H1 (cell line): ENCODE measurements around the gene PC. TPM values are rescaled to one million over a fixed set of nuclear protein-coding genes. Genes with fewer than 3 reads are reported as not detected.

Experiments
- CTCF ChIA-PET: fragments of 300-600 bp; sonication (Branson Sonifier 250); formaldehyde crosslinking; loops from one replicate; lab custom pipeline; 2021; ENCODE audit not compliant: partially characterized antibody; lab: Charles Lee
- POLR2A ChIA-PET: fragments of 300-600 bp; sonication (Branson Sonifier 250); formaldehyde crosslinking; loops from one replicate; lab custom pipeline; 2021; ENCODE audit warnings: inconsistent platforms; ENCODE audit not compliant: partially characterized antibody; lab: Charles Lee
- DNase-seq, 2 experiments: peaks; one replicate each; pipeline versions ENCODE4 v3.0.0 to v3.0.0-alpha.2; 2010 to 2022; ENCODE audit warnings: low spot score in 2 of 2, low read depth in 1 of 2, mixed read lengths in 1 of 2
- FAIRE-seq: peaks from 2 replicates; lab custom pipeline; 2011; peaks lifted over from hg19 to GRCh38; lab: Jason Lieb, UNC
- H2AFZ ChIP-seq: 2 replicates; pipeline ENCODE4 v1.8.1; 2012; ENCODE audit warnings: low read length, inconsistent platforms
- H2AK5ac ChIP-seq: 2 replicates; pipeline ENCODE4 v1.6.1; 2013; ENCODE audit warnings: low read depth, low read length
- H2BK120ac ChIP-seq: replicated peaks from 2 replicates; pipeline ENCODE3; 2013; ENCODE audit warnings: low read depth, low read length, inconsistent platforms
- H2BK12ac ChIP-seq: 2 replicates; pipeline ENCODE4 v1.6.1; 2013; ENCODE audit warnings: low read depth, low read length
- H2BK15ac ChIP-seq: 2 replicates; pipeline ENCODE4 v1.6.1; 2013; ENCODE audit warnings: low read length
- H2BK20ac ChIP-seq: 2 replicates; pipeline ENCODE4 v1.6.1; 2013; ENCODE audit warnings: low read length
- H2BK5ac ChIP-seq: 2 replicates; pipeline ENCODE4 v1.6.1; 2013; ENCODE audit warnings: low read depth, low read length
- H3K14ac ChIP-seq: 2 replicates; pipeline ENCODE4 v1.6.1; 2013; ENCODE audit warnings: inconsistent platforms; ENCODE audit not compliant: insufficient read length
- H3K18ac ChIP-seq: 2 replicates; pipeline ENCODE4 v1.6.1; 2013; ENCODE audit warnings: low read length; ENCODE audit errors: extremely low read depth
- H3K23ac ChIP-seq: 2 replicates; pipeline ENCODE4 v1.6.1; 2013; ENCODE audit warnings: inconsistent platforms; ENCODE audit not compliant: insufficient read length
- H3K23me2 ChIP-seq: 2 replicates; pipeline ENCODE4 v1.6.1; 2013; ENCODE audit warnings: low read depth, low read length
- H3K27ac ChIP-seq: 2 replicates; pipeline ENCODE4 v1.6.1; 2011; ENCODE audit warnings: low read depth, low read length, inconsistent platforms
- H3K27me3 ChIP-seq, 4 experiments: replicated peaks in 1 of 4; 1 replicate in 1 of 4; 2 replicates in 3 of 4; pipeline versions ENCODE4 v1.6.1 to v1.8.1; 2011 to 2013; ENCODE audit warnings: low read length in 3 of 4, mild to moderate bottlenecking in 3 of 4, inconsistent platforms in 2 of 4, mixed read lengths in 2 of 4, moderate library complexity in 1 of 4; ENCODE audit not compliant: control insufficient read depth in 3 of 4, insufficient read depth in 3 of 4; ENCODE audit errors: extremely low read depth in 1 of 4
- H3K36me3 ChIP-seq, 4 experiments: 2 replicates each; pipeline versions ENCODE4 v1.6.1 to v1.8.1; 2011 to 2013; ENCODE audit warnings: mild to moderate bottlenecking in 4 of 4, low read length in 3 of 4, moderate library complexity in 2 of 4, control low read depth in 1 of 4, inconsistent platforms in 1 of 4; ENCODE audit not compliant: insufficient read depth in 4 of 4, control insufficient read depth in 2 of 4
- H3K4ac ChIP-seq: replicated peaks from 2 replicates; pipeline ENCODE3; 2013; ENCODE audit warnings: low read length, low read depth, mixed read lengths, inconsistent platforms; ENCODE audit not compliant: insufficient read length
- H3K4me1 ChIP-seq, 4 experiments: replicated peaks in 1 of 4; 1 replicate in 1 of 4; 2 replicates in 3 of 4; pipeline versions ENCODE4 v1.6.1 to v1.8.1; 2011 to 2013; ENCODE audit warnings: low read length in 3 of 4, inconsistent platforms in 2 of 4, mixed read lengths in 1 of 4; ENCODE audit not compliant: insufficient read depth in 4 of 4, control insufficient read depth in 3 of 4
- H3K4me2 ChIP-seq, 2 experiments: 2 replicates each; pipeline versions ENCODE4 v1.6.1 to v1.8.1; 2011 to 2013; ENCODE audit warnings: low read depth in 2 of 2, low read length in 2 of 2, control low read depth in 1 of 2, inconsistent platforms in 1 of 2, mild to moderate bottlenecking in 1 of 2; ENCODE audit not compliant: insufficient read depth in 1 of 2
- H3K4me3 ChIP-seq, 4 experiments: fragments of 200-600, 300-600 bp in 1 of 4; sonication (generic), shearing (Covaris generic), sonication (Bioruptor Twin) in 1 of 4; 2 replicates each; pipeline versions ENCODE4 v1.5.1 to v1.8.1; 2011 to 2016; ENCODE audit warnings: low read length in 4 of 4, low read depth in 3 of 4, control low read depth in 2 of 4, inconsistent platforms in 2 of 4, mild to moderate bottlenecking in 2 of 4, mixed read lengths in 1 of 4, moderate library complexity in 1 of 4; ENCODE audit not compliant: insufficient read depth in 2 of 4; ENCODE audit errors: extremely low read depth in 1 of 4
- H3K56ac ChIP-seq: replicated peaks from 2 replicates; pipeline ENCODE3; 2013; ENCODE audit warnings: low read depth, mild to moderate bottlenecking, mixed read lengths, low read length, inconsistent platforms; ENCODE audit not compliant: insufficient read length
- H3K79me1 ChIP-seq: 2 replicates; pipeline ENCODE4 v1.6.1; 2013; ENCODE audit warnings: low read depth, low read length, control low read depth
- H3K79me2 ChIP-seq, 2 experiments: 2 replicates each; pipeline versions ENCODE4 v1.6.1 to v1.8.1; 2012 to 2013; ENCODE audit warnings: low read length in 2 of 2, mild to moderate bottlenecking in 2 of 2, inconsistent platforms in 1 of 2; ENCODE audit not compliant: insufficient read depth in 2 of 2, control insufficient read depth in 1 of 2
- H3K9ac ChIP-seq, 4 experiments: replicated peaks in 1 of 4; 1 replicate in 1 of 4; 2 replicates in 3 of 4; pipeline versions ENCODE4 v1.6.1 to v1.8.1; 2011 to 2013; ENCODE audit warnings: low read depth in 3 of 4, low read length in 3 of 4, control low read depth in 2 of 4, mild to moderate bottlenecking in 2 of 4, moderate library complexity in 2 of 4, inconsistent platforms in 1 of 4; ENCODE audit errors: extremely low read depth in 1 of 4
- H3K9me3 ChIP-seq, 2 experiments: 2 replicates each; pipeline versions ENCODE4 v1.6.1 to v1.8.1; 2012 to 2013; ENCODE audit warnings: mild to moderate bottlenecking in 2 of 2, moderate library complexity in 2 of 2, control low read depth in 1 of 2, inconsistent platforms in 1 of 2, low read depth in 1 of 2, low read length in 1 of 2, mixed read lengths in 1 of 2; ENCODE audit not compliant: insufficient read depth in 2 of 2
- H4K20me1 ChIP-seq, 2 experiments: replicated peaks in 1 of 2; 2 replicates each; pipeline versions ENCODE3 to v1.8.1; 2011 to 2013; ENCODE audit warnings: inconsistent platforms in 2 of 2, low read length in 2 of 2, mild to moderate bottlenecking in 1 of 2; ENCODE audit not compliant: insufficient read depth in 2 of 2, control insufficient read depth in 1 of 2
- H4K5ac ChIP-seq: 2 replicates; pipeline ENCODE4 v1.6.1; 2013; ENCODE audit warnings: low read length, low read depth, mixed read lengths, inconsistent platforms; ENCODE audit not compliant: insufficient read length
- H4K8ac ChIP-seq: 2 replicates; pipeline ENCODE4 v1.8.0; 2013; ENCODE audit warnings: mild to moderate bottlenecking, moderate library complexity, low read length, inconsistent platforms; ENCODE audit not compliant: insufficient read depth; ENCODE audit errors: extremely low read depth
- H4K91ac ChIP-seq: replicated peaks from 2 replicates; pipeline ENCODE3; 2013; ENCODE audit warnings: low read length, mixed read lengths, inconsistent platforms; ENCODE audit not compliant: insufficient read length
- CBX5 ChIP-seq: fragments of 300-800, 300-1000 bp; sonication (generic); IDR thresholded peaks from 2 replicates; pipeline ENCODE4 v1.7.1; 2016; ENCODE audit warnings: antibody characterized with exemption, low read length, low read depth
- CEBPB ChIP-seq: IDR thresholded peaks from 2 replicates; pipeline ENCODE4 v1.6.1; 2012; ENCODE audit warnings: low read depth, low read length
- CHD1 ChIP-seq: IDR thresholded peaks from 2 replicates; pipeline ENCODE4 v1.6.1; 2012; ENCODE audit warnings: low read depth, low read length, improper control_type of control experiment
- EZH2 ChIP-seq: fragments of 200-600 bp; sonication (generic); IDR thresholded peaks from 2 replicates; pipeline ENCODE4 v1.7.1; 2012; ENCODE audit warnings: low read depth, mild to moderate bottlenecking, moderate library complexity, low read length, inconsistent platforms; ENCODE audit not compliant: severe bottlenecking
- FOSL1 ChIP-seq: IDR thresholded peaks from 2 replicates; pipeline ENCODE4 v1.6.1; 2011; ENCODE audit warnings: mild to moderate bottlenecking, low read depth, low read length, moderate library complexity; ENCODE audit not compliant: insufficient read depth
- GABPA ChIP-seq: IDR thresholded peaks from 2 replicates; pipeline ENCODE4 v1.6.1; 2011; ENCODE audit warnings: mild to moderate bottlenecking, low read length, moderate library complexity, borderline replicate concordance; ENCODE audit not compliant: insufficient read depth
- JUND ChIP-seq: IDR thresholded peaks from 2 replicates; pipeline ENCODE4 v1.6.1; 2011; ENCODE audit warnings: mild to moderate bottlenecking, improper control_type of control experiment, low read length
- KDM4A ChIP-seq: IDR thresholded peaks from one replicate; pipeline ENCODE4 v1.7.1; 2012; ENCODE audit warnings: low read depth, mild to moderate bottlenecking, moderate library complexity, low read length, inconsistent platforms; ENCODE audit not compliant: severe bottlenecking
- MAFK ChIP-seq: IDR thresholded peaks from 2 replicates; pipeline ENCODE4 v1.6.1; 2012; ENCODE audit warnings: low read depth, mild to moderate bottlenecking, improper control_type of control experiment, low read length
- PHF8 ChIP-seq: fragments of 200-600 bp; sonication (generic); conservative IDR thresholded peaks from 2 replicates; pipeline ENCODE4 v1.7.1; 2012; ENCODE audit warnings: low read depth, mild to moderate bottlenecking, inconsistent platforms, low read length, moderate library complexity
- POLR2AphosphoS5 ChIP-seq: IDR thresholded peaks from 2 replicates; pipeline ENCODE4 v1.6.1; 2011; ENCODE audit warnings: low read depth, low read length
- RBBP5 ChIP-seq: IDR thresholded peaks from 2 replicates; pipeline ENCODE4 v1.7.1; 2012; ENCODE audit warnings: low read depth, mild to moderate bottlenecking, inconsistent platforms, low read length, moderate library complexity, borderline replicate concordance
- SP1 ChIP-seq: IDR thresholded peaks from 2 replicates; pipeline ENCODE4 v1.6.1; 2011; ENCODE audit warnings: low read depth, low read length
- TAF7 ChIP-seq: optimal IDR thresholded peaks from 2 replicates; pipeline ENCODE3; 2011; ENCODE audit warnings: low read depth, mild to moderate bottlenecking, inconsistent platforms, low read length, moderate library complexity, borderline replicate concordance
- TCF12 ChIP-seq: IDR thresholded peaks from 2 replicates; pipeline ENCODE4 v1.6.1; 2011; ENCODE audit warnings: low read depth, mild to moderate bottlenecking, low read length
- WGBS, 2 experiments: shearing (Covaris generic) in 1 of 2; methylation state at CpG; one replicate each; pipeline versions ENCODE4 v1.1.6 to v1.1.7; 2013 to 2015; ENCODE audit warnings: low lambda C conversion rate in 2 of 2, mixed read lengths in 2 of 2, inconsistent platforms in 1 of 2, low coverage in 1 of 2, missing lambda C conversion rate in 1 of 2; ENCODE audit not compliant: insufficient replicate concordance in 2 of 2, insufficient coverage in 1 of 2, insufficient read length in 1 of 2; ENCODE audit errors: extremely low coverage in 1 of 2, missing lambda C conversion rate in 1 of 2; 5-methylcytosine and 5-hydroxymethylcytosine counted together
- polyA plus RNA-seq, 7 experiments: library from polyadenylated mRNA; depleted of rRNA in 3 of 7; stranded (reverse) in 5 of 7; unstranded in 2 of 7; fragments of >200 nt in 5 of 7; fragments of 200-250 nt in 2 of 7; gene quantifications; 1 replicate in 5 of 7; 2 replicates in 1 of 7; 4 replicates in 1 of 7; pipeline versions ENCODE4 v1.2.1 to v1.2.3, GENCODE V29; 2011 to 2013; ENCODE audit warnings: missing spikeins in 2 of 7, mixed read lengths in 2 of 7
- total RNA-seq: library from RNA; stranded (reverse); fragmentation: NEBNext Ultra II Directional; extraction: Animal tissue kit (Norgen Biotek cat#: 25700); gene quantifications from 2 replicates; pipeline ENCODE4 v1.2.1, GENCODE V29; 2021

Gene PC
- total and polyA plus RNA-seq, 2 of the 8 experiments (the other 6 are each of a cell fraction or from before 2014, with no cell fraction given), result 11.5 to 27.5 TPM

GRCh38 chr11:66901964-66902390 is 56.2 kb downstream of the PC start:
- POLR2A ChIA-PET, result interaction anchor here (1.2 kb wide), 1 partner anchor 51 kb away, joined by 3 read pairs; no protein-coding TSS in a partner anchor
- DNase-seq (no peak), FAIRE-seq (no peak)
- Histone ChIP-seq H3K9me3 (no peaks in the 10 kb centered on the region), H3K79me1 (no peaks in the 10 kb centered on the region), H3K4ac (no peak overlapping the region), H2AK5ac (no peak overlapping the region; the same call in 1 of the 2 replicates), H3K4me2 (no peak overlapping the region), H3K27ac (no peak overlapping the region), H3K9ac (peak overlapping the region in 1 of 4 experiments; percentile 40; a peak in 1 of 7 replicates), H3K56ac (no peak overlapping the region), H3K79me2 (no peaks in the 10 kb centered on the region), H2BK120ac (no peak overlapping the region), H3K36me3 (no peaks in the 10 kb centered on the region), H3K4me1 (peaks cover 2 to 21% (median 13%) of the 10 kb centered on the region in 4 experiments), H2BK12ac (no peak overlapping the region), H3K27me3 (no peaks in the 10 kb centered on the region), H4K91ac (no peak overlapping the region), H3K4me3 (no peak overlapping the region), H4K8ac (no peak overlapping the region), H3K18ac (no peak overlapping the region), H3K23ac (no peak overlapping the region), H2BK15ac (no peak overlapping the region), H2BK20ac (no peak overlapping the region), H4K20me1 (no peaks in the 10 kb centered on the region), H4K5ac (no peak overlapping the region), H3K23me2 (no peaks in the 10 kb centered on the region), H2BK5ac (no peak overlapping the region), H2AFZ (no peak overlapping the region), H3K14ac (no peak overlapping the region)
- CTCF ChIA-PET, result interaction anchor here (0.7 to 1.7 kb wide), 5 partner anchors 15 to 74 kb away, joined by 3 to 10 read pairs (median 3); partner anchors contain the start of gene C11orf86
- 94% methylated on average over 7 of the region's 7 CpGs; no CpG with 5 or more reads in 1 of the 2 experiments for WGBS, 2 experiments
- TF ChIP-seq CEBPB, result no peak
- no peak for TF ChIP-seq KDM4A
- TF ChIP-seq RBBP5, result no peak
- TF ChIP-seq POLR2AphosphoS5, result no peak
- no peak for TF ChIP-seq CBX5
- TF ChIP-seq FOSL1, result no peak
- no peak for TF ChIP-seq CHD1
- no peak for TF ChIP-seq TAF7
- no peak for TF ChIP-seq EZH2
- no peak for TF ChIP-seq SP1
- no peak for TF ChIP-seq JUND
- no peak for TF ChIP-seq MAFK
- TF ChIP-seq TCF12, result no peak
- TF ChIP-seq GABPA, result no peak
- TF ChIP-seq PHF8, result no peak
